HG02943 (cell line): ENCODE data around the gene ENTPD1.
"Not testable (repeated sequence)": the region's sequence is repeated elsewhere in the genome, so short reads cannot be mapped to it uniquely, and the experiment has no call there.

ENCODE experiments used
- ATAC-seq: cut with Tn5 transposase; IDR thresholded peaks from one replicate; pipeline ENCODE4 v1.9.1; 2021; ENCODE audit warnings: mild to moderate bottlenecking, low read depth, moderate library complexity; ENCODE audit not compliant: unreplicated experiment

The ENTPD1 gene

DNA sequence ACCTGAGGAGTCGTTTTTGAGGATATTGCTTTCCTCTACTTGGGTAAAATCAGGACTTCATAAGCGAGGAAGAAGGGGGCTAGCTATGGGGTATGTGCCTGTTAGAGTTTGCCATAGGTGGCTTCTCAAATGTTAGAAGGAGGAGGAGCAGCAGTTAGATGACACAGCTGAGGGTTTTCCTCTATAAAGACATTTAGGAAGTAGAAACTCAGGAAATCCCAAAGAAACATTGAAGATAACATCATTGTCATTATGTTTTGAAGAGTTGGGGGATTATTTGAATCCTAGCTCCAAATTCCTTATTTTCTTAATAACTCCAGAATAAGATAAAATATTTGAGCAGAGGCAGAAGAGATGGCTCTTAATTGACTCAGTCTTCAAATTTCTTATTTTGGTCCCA, 92.9 kb downstream of the ENTPD1 start:
- ATAC-seq = no peak

DNA sequence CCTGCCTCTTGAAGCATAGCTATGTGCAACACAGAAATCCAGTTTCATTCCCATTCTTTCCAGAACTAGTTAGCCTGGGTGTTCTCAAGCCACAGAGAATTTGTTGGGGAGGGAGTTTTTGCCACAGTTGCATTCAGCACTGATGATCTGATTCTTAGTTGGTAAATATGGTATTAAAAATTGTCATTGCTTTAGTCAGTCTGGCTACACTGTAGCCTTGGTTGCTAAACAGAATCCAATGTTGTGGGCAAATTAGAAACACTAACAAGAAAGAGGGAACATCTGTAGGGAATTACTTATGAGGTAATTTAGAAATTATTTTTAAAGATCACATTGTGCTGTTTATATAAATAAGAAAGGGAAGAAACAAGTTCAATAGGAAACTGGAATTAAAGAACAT, 94.8 kb downstream of the ENTPD1 start:
- ATAC-seq = no peak

DNA sequence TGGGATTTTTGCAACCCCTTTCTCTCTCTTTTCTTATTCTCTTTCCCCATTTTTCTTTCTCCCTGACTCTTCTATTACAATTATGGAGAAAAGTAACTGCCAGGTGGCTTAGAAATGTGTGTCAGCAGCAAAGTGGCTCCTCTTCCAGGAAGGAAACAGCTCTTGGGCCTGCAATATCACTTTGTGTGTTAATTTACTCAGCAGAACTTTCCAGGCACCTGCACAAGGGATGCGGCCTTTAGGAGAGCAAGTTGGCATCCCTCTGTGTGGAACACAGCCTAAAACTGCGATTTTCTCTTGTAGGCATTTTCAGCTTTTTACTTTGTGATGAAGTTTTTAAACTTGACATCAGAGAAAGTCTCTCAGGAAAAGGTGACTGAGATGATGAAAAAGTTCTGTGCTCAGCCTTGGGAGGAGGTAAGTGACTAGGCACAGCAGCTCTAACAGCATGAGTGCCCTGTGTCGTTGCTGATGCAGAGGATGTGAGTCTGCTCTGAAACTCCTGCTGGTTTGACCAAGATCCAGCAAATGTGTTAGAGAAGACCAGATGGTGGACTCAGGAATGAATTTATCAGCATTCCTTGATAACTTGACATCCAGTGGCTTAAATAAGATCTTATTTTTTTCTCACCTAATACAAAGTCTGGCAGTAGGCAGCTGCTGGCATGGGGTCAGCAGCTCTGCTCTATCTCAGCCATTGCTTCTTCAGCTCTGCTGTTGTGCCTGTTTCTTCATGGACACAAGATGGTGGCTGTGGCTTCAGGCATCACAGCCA, 104.4 kb downstream of the ENTPD1 start:
- no peak for ATAC-seq

DNA sequence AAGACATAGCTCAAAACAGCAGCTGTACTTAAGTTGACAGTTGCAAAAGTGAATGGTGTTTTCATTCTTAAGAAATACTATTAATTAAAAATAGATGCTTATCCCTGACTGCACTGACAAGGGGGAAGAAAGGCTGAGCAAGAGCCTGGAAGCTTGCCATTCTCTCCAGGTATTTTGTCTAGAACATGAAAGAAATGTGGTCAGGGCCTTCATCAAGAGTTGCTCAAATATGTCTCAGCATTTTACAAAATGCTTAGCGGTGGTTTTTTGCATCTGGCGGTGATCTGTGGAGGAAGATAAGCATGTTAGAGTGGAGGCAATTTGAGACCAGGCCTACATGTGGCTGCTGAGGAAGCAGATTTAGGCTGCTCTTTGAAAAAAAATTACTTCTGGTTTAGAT, 105.4 kb downstream of the ENTPD1 start:
- ATAC-seq = no peak

DNA sequence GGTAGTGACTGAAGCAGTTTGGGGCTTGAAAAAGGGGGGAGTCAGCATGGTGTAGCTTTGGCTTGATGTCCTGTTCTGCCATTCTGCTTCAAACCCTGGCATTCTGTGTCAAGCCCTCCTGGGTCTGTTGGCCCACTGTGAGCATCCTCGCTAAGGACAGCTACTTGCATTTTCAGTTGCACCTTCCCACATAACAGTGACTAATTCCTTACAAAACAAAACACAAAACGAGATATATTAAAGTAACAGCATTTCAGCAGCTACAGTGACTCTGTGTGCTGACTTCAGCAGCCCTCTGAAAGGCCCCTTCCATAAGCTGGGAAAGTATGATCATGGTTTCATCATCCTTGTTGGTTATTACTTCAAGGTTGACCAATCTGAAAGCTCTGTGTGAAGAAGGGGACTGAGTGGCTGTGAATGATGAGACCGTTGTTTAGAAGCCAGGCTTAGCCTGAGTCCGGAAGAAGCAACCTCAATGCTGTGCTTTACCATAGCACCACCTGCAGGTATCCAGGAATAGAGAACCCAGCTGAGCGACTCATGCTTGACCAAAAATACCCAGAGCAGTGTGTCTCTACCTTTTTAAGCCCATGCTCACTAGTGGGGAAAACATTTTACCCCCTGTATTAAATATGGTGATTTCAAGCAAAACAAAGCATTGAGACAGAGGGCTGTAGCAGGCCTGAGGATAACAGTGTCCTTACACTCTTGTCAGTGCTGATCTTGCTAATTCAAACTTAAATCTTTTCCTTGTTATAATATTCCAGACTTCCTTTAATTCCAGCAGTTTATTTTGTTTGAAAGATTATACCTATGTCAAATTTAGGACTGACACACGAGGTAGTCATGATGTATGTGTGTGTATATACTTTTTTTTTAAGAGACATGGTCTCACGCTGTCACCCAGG, 109.2 kb downstream of the ENTPD1 start:
- peak; percentile 62 for ATAC-seq

DNA sequence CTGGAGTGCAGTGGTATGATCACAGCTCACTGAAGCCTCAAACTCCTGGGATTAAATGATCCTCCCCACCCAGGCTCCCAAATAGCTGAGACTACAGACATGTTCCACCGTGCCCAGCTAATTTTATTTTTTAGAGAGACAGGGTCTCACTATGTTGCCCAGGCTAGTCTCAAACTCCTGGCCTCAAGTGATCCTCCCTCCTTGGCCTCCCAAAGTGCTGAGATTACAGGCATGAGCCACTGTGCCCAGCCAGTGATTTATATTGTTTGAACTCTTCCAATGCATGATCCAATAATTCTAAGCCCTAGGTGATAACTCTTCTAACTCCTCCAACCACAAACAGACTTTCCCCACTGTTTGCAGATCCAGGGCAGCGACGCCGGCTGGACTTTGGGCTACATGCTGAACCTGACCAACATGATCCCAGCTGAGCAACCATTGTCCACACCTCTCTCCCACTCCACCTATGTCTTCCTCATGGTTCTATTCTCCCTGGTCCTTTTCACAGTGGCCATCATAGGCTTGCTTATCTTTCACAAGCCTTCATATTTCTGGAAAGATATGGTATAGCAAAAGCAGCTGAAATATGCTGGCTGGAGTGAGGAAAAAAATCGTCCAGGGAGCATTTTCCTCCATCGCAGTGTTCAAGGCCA, 110.0 kb downstream of the ENTPD1 start:
- no peak for ATAC-seq

DNA sequence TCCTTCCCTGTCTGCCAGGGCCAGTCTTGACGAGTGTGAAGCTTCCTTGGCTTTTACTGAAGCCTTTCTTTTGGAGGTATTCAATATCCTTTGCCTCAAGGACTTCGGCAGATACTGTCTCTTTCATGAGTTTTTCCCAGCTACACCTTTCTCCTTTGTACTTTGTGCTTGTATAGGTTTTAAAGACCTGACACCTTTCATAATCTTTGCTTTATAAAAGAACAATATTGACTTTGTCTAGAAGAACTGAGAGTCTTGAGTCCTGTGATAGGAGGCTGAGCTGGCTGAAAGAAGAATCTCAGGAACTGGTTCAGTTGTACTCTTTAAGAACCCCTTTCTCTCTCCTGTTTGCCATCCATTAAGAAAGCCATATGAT, 110.5 kb downstream of the ENTPD1 start:
- no peak for ATAC-seq

DNA sequence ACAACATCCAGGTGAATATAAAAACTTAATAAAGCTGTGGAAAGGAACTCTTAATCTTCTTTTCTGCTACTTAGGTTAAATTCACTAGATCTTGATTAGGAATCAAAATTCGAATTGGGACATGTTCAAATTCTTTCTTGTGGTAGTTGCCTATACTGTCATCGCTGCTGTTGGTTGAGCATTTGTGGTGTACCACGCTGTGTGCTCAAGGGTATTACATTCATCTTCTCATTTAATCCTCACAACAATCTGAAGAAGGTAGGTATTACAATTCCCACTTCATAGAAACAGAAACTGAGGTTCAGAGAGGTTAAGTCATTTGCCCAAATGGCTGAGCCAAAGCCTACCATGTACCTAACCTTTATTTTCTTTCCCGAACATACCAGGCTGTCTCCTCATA, 111.9 kb downstream of the ENTPD1 start:
- no peak for ATAC-seq

DNA sequence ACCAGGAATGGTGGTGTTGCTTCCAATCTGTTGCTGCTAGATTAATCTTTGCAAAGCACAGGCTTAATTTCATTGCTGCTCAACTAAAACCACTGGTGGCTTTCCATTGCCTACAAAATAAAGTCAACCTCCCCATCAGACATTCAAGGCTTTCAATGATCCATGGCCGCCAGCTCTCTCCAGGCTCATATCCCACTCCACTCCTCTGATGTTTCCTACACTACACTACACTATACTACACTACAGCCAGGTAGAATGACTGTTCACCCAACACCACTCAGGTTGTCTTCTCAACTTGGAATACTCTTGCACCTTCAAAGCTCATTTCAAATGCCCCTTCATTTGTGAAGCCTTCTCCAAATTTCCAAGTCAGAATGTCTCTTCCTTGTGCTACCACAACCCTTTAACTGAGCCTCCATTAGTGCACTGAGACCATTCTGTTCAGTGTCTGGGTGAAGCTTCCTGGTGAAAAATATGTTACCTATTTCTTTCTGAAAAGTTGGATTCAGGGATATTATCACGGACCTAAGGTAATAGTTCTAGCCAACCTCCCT, 116.3 kb downstream of the ENTPD1 start:
- ATAC-seq = no peak

DNA sequence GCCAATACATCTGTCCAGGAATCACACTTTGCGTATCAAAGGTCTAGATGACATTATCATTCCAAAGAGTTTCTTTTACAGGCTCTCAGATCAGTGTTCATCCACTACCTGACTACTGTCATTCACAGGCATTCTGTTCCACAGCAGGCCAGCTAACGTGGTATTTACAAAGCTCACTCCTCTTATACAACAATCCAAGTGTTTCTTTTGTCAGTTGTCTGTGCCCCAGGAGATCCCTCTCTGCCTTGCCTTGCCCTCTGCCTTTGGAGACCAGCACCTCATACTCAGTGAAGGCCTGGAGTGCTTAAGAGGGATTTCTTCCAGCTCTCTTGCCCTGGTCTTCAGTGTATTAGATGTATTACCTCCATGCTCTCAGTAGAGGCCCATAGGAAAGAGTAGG, 117.2 kb downstream of the ENTPD1 start:
- ATAC-seq = no peak

DNA sequence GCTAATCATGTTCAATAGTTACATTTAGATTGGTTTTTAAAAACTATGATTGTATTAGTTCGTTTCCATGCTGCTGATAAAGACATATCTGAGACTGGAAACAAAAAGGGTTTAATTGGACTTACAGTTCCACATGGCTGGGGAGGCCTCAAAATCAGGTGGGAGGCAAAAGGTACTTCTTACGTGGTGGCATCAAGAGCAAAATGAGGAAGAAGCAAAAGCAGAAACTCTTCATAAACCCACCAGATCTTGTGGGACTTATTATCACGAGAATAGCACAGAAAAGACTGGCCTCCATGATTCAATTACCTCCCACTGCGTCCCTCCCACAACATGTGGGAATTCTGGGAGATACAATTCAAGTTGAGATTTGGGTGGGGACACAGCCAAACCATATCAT, 117.7 kb downstream of the ENTPD1 start:
- ATAC-seq = no peak

DNA sequence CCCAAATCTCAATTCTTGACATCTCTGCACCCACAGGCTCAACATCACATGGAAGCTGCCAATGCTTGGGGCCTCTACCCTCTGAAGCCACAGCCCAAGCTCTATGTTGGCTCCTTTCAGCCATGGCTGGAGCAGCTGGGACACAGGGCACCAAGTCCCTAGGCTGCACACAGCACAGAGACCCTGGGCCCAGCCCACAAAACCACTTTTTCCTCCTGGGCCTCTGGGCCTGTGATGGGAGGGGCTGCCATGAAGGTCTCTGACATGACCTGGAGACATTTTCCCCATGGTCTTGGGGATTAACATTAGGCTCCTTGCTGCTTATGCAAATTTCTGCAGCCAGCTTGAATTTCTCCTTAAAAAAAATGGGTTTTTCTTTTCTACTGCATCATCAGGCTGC, 118.8 kb downstream of the ENTPD1 start:
- ATAC-seq = not testable (repeated sequence)

DNA sequence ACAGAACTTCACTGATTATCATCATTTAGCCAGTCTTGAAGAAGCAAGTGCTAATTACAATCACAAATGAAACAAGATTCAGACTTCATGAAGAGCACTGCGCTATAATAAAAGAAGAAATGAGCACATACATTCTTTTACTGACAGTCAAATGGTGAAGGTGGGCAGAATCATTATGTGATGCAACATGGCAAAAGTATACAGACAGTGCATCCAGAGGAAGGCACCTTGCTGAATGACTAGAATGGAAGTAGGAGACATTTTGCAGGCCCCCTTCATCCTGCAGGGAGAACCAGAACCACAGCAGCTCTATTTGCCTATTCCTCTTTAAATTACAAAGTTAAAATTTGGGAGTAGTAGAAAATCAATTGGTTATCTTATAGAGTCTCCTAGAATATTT, 120.8 kb downstream of the ENTPD1 start:
- no peak for ATAC-seq

DNA sequence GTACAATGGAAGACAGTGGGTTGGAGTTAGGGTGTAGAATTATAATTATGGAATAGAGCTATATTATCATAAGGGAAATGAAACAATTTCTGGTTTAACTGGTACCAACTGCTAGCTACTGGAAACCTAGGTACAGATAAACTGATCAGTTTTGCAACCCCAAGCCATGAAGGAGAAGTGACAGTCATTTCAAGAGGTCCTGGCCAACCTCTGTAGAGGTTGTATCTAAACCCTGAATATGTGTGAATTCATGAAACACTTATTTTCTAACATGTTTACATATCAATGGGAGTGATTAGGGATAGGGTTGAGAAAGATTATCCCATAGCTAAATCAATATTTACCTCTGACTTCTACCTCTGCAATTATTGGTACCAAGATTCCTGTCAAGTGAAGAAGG, 121.9 kb downstream of the ENTPD1 start:
- no peak for ATAC-seq

DNA sequence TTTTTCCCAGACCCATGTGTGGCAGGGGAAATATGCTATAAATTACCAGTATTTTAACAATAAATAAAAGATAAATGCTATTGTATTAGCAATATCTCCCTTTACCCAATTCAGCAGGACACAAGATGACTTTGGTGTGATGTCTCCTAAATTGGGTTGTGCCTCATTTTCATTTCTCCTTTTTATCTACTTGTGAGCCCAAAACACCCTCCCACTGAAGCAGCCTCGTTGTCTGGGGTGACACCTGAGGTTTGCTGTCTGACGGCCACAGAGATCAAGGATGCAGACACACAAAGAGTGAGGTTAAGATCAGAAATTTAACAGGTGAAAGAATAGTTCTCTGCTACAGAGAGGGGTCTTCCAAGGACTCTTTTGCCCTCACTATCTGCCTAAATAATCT, 124.7 kb downstream of the ENTPD1 start:
- ATAC-seq = no peak

DNA sequence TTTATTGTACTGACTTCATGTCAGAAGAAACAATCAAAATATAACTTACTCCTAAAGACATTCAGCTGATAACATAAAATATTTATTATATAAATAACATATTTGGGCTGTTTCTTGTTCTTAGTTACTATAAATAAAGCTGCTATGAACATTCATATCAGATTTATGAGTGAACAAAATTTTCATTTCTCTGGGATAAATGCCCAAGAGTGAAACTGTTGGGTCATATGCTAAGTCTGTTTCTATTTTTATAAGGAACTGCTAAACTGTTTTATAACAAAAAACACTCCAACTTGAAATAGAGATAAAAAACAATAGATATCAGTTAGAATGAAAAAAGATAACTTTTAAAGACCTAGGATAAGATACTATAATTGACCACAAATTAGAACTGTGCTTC, 125.4 kb downstream of the ENTPD1 start:
- no peak for ATAC-seq

DNA sequence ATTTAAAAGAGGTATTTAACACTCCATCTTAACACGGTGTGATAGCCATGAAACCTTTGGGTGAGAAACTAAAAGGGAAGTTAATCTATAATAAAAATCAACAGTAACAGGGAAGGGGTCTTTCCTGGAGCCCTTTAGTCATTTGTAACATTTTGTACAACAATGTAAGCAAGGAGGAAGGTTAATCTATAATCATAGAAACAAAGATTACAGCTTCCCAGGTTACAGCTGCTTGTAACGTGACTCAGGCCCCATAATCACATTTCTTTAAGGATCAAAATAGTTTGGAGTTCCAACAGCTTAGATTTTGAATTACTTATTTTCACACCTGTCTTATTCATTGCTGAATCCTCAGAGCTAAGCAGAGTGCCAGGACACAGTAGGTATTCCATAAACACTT, 133.9 kb downstream of the ENTPD1 start:
- no peak for ATAC-seq

DNA sequence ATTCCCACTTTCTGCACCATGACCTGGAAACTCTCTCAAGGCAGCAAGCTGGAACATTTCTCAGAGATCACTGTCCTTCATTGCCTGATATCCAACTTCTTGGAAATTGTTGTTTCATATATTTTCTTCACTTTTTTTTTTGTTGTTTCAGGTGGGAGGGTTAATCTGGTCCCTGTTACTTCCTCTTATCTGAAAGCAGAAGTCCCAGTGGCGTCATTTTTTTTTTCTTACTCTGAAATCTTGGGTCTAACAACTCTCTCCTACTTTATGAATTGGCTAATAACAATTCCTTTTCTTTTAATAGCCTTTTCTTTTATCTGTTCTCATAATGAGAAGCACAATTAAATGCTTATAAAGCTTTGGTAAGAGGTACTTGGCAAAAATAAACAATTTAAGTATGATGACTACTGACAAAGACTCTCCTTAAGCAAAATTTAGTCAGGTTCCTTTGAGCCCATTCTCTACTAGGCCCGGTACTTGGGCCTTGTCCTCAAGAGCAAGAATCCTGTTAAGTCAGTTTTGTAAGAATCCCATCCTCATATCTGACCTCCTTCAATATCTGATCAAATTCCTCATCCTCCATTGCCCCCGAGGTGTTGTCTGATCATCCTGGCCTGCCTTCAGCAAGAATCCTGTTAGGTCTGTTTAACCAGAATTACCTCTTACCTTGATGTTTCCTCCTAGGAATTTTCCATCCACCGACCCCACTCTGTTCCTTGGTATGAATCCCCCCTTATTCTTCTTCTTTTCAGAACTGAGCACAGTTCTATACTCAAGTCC, 140.3 kb downstream of the ENTPD1 start:
- no peak for ATAC-seq

DNA sequence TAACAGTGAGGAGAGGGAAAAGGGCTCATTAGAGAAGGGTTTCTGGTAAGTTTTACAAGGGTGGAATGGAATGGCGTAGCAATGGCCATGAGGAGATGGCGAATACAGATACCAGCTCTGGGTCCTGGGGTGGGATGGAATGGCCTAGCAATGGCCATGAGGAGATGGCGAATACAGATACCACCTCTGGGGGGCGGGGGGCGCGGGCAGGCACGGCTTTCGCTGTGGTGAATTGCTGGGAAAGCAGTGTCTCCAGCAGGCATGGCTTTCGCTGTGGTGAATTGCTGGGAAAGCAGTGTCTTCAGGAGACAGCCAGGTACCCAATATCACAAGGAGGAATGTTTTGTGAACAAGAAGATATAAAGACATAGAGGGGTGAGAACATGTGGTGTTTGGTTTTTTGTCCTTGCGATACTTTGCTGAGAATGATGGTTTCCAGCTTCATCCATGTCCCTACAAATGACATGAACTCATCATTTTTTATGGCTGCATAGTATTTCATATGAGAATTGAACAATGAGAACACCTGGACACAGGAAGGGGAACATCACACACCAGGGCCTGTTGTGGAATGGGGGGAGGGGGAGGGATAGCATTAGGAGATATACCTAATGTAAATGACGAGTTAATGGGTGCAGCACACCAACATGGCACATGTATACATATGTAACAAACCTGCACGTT, 150.1 kb downstream of the ENTPD1 start:
- not testable (repeated sequence) for ATAC-seq
